ENCODE data around the gene KCNG2. TPM values are rescaled to one million over a fixed set of nuclear protein-coding genes. Genes with fewer than 3 reads are reported as not detected.

The KCNG2 gene
- total and polyA plus RNA-seq, 2 of the 8 experiments (the other 6 are each of a cell fraction or from before 2014, with no cell fraction given): 0.19 to 0.74 TPM

- no peaks in the 10 kb centered on the region for H3K79me2 ChIP-seq (ENCODE audit: control insufficient read depth in 1 of 2, insufficient read depth in 2 of 2, low read length in 2 of 2)
- no peak overlapping the region for H3K9ac ChIP-seq (replicated peaks in 1 of 4; ENCODE audit: extremely low read depth in 1 of 4, low read depth in 3 of 4, low read length in 3 of 4)
- no peak overlapping the region for H4K5ac ChIP-seq (ENCODE audit: insufficient read length, low read depth, low read length)
- H4K91ac ChIP-seq (replicated peaks; ENCODE audit: insufficient read length, low read length): no peak overlapping the region
- H4K20me1 ChIP-seq (replicated peaks in 1 of 2; ENCODE audit: control insufficient read depth in 1 of 2, insufficient read depth in 2 of 2, low read length in 2 of 2): no peaks in the 10 kb centered on the region
- H2AK5ac ChIP-seq (ENCODE audit: low read depth, low read length): no peak overlapping the region
- ChIA-PET POLR2A (ENCODE audit: partially characterized antibody) (no interaction called here), CTCF (ENCODE audit: partially characterized antibody) (interaction anchor here (1.1 to 1.4 kb wide), 2 partner anchors 15 to 20 kb away, joined by 3 to 4 read pairs; no protein-coding TSS in a partner anchor)
- H3K4me2 ChIP-seq (ENCODE audit: insufficient read depth in 1 of 2, low read depth in 2 of 2, low read length in 2 of 2): no peak overlapping the region
- no peak overlapping the region; the same call in 1 of the 2 replicates for H4K8ac ChIP-seq (ENCODE audit: extremely low read depth, insufficient read depth, low read length)
- no peak overlapping the region for H3K56ac ChIP-seq (replicated peaks; ENCODE audit: insufficient read length, low read depth, low read length)
- no peaks in the 10 kb centered on the region for H3K4me1 ChIP-seq (replicated peaks in 1 of 4; ENCODE audit: control insufficient read depth in 3 of 4, insufficient read depth in 4 of 4, low read length in 3 of 4)
- peak in 1 of 2 experiments; percentile 30 for DNase-seq (ENCODE audit: low read depth in 1 of 2, low spot score in 2 of 2)
- WGBS, 2 experiments (ENCODE audit: extremely low coverage in 1 of 2, insufficient coverage in 1 of 2, insufficient read length in 1 of 2, insufficient replicate concordance in 2 of 2, low coverage in 1 of 2, low lambda C conversion rate in 2 of 2, missing lambda C conversion rate in 1 of 2): 90% methylated on average over 29 of the region's 31 CpGs; no CpG with 5 or more reads in 1 of the 2 experiments
- no peak for TF ChIP-seq POLR2AphosphoS5 (IDR thresholded peaks at IDR 0.05; ENCODE audit: low read depth, low read length)
- TF ChIP-seq FOSL1 (IDR thresholded peaks at IDR 0.05; ENCODE audit: insufficient read depth, low read depth, low read length): no peak
- TF ChIP-seq TAF7 (optimal IDR thresholded peaks at IDR 0.05; ENCODE audit: borderline replicate concordance, low read depth, low read length): no peak
- no peaks in the 10 kb centered on the region for H3K36me3 ChIP-seq (ENCODE audit: control insufficient read depth in 2 of 4, insufficient read depth in 4 of 4, low read length in 3 of 4)
- no peaks in the 10 kb centered on the region for H3K27me3 ChIP-seq (replicated peaks in 1 of 4; ENCODE audit: control insufficient read depth in 3 of 4, extremely low read depth in 1 of 4, insufficient read depth in 3 of 4, low read length in 3 of 4)
- no peak overlapping the region for H2BK12ac ChIP-seq (ENCODE audit: low read depth, low read length)
- no peak overlapping the region for H3K27ac ChIP-seq (ENCODE audit: low read depth, low read length)
- no peak overlapping the region for H3K4ac ChIP-seq (replicated peaks; ENCODE audit: insufficient read length, low read depth, low read length)
- no peak overlapping the region for H2BK120ac ChIP-seq (replicated peaks; ENCODE audit: low read depth, low read length)
- no peak overlapping the region for H2AFZ ChIP-seq (ENCODE audit: low read length)
- no peak overlapping the region for H2BK20ac ChIP-seq (ENCODE audit: low read length)
- H2BK15ac ChIP-seq (ENCODE audit: low read length): no peak overlapping the region
- no peak overlapping the region for H2BK5ac ChIP-seq (ENCODE audit: low read depth, low read length)
- H3K9me3 ChIP-seq (ENCODE audit: insufficient read depth in 2 of 2, low read depth in 1 of 2, low read length in 1 of 2): peaks cover 8 to 10% of the 10 kb centered on the region in 2 experiments
- no peaks in the 10 kb centered on the region; the same call in 1 of the 2 replicates for H3K79me1 ChIP-seq (ENCODE audit: low read depth, low read length)
- 0 out of 2 replicates have a peak, but pooled peaks cover 2% of the 10 kb centered on the region for H3K23me2 ChIP-seq (ENCODE audit: low read depth, low read length)
- H3K23ac ChIP-seq (ENCODE audit: insufficient read length): no peak overlapping the region
- H3K18ac ChIP-seq (ENCODE audit: extremely low read depth, low read length): no peak overlapping the region
- FAIRE-seq: no peak
- no peak overlapping the region for H3K4me3 ChIP-seq (ENCODE audit: extremely low read depth in 1 of 4, insufficient read depth in 2 of 4, low read depth in 3 of 4, low read length in 4 of 4)
- no peak overlapping the region for H3K14ac ChIP-seq (ENCODE audit: insufficient read length)
These were observed 24.7 kb upstream of the KCNG2 start for GRCh38 chr18:79772865-79773696.

Measured in H1 (cell line).